ENCODE data around the gene ROBO1.

The ROBO1 gene

GRCh38 chr3:78565712-78566111 is 1202.1 kb downstream of the ROBO1 start:
- Histone ChIP-seq H3F3A (ENCODE audit: insufficient read depth) (no peaks in the 10 kb centered on the region), H2AFZ (ENCODE audit: low read depth, low read length, severe bottlenecking) (no peak overlapping the region), H3K4me3 (ENCODE audit: insufficient read depth, low read length, poor library complexity, severe bottlenecking) (no peak overlapping the region), H3K79me2 (ENCODE audit: insufficient read depth, low read length) (no peaks in the 10 kb centered on the region), H3K27me3 (ENCODE audit: low read length) (no peaks in the 10 kb centered on the region), H3K9me2 (replicated peaks; ENCODE audit: insufficient read depth, low read length) (no peaks in the 10 kb centered on the region), H3K9ac (ENCODE audit: low read length) (no peak overlapping the region), H3K27ac (ENCODE audit: low read depth, low read length) (no peak overlapping the region), H3K9me3 (ENCODE audit: insufficient read depth, low read length) (no peaks in the 10 kb centered on the region), H3K4me2 (ENCODE audit: low read depth, low read length, poor library complexity, severe bottlenecking) (no peak overlapping the region), H4K20me1 (ENCODE audit: low read depth, low read length) (no peaks in the 10 kb centered on the region), H3K36me3 (ENCODE audit: low read length) (no peaks in the 10 kb centered on the region)
- TF ChIP-seq, protein P1, sequence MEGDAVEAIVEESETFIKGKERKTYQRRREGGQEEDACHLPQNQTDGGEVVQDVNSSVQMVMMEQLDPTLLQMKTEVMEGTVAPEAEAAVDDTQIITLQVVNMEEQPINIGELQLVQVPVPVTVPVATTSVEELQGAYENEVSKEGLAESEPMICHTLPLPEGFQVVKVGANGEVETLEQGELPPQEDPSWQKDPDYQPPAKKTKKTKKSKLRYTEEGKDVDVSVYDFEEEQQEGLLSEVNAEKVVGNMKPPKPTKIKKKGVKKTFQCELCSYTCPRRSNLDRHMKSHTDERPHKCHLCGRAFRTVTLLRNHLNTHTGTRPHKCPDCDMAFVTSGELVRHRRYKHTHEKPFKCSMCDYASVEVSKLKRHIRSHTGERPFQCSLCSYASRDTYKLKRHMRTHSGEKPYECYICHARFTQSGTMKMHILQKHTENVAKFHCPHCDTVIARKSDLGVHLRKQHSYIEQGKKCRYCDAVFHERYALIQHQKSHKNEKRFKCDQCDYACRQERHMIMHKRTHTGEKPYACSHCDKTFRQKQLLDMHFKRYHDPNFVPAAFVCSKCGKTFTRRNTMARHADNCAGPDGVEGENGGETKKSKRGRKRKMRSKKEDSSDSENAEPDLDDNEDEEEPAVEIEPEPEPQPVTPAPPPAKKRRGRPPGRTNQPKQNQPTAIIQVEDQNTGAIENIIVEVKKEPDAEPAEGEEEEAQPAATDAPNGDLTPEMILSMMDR (IDR thresholded peaks at IDR 0.05; ENCODE audit: insufficient read depth, low read length, poor library complexity, severe bottlenecking): no peak
- TF ChIP-seq EZH2phosphoT487 (conservative IDR thresholded peaks at IDR 0.05; ENCODE audit: low read length): no peak

- Histone ChIP-seq H4K20me1 (ENCODE audit: low read depth, low read length) (no peaks in the 10 kb centered on the region), H3K79me2 (ENCODE audit: insufficient read depth, low read length) (no peaks in the 10 kb centered on the region), H3K9me3 (ENCODE audit: insufficient read depth, low read length) (no peaks in the 10 kb centered on the region), H3K9me2 (replicated peaks; ENCODE audit: insufficient read depth, low read length) (no peaks in the 10 kb centered on the region), H3F3A (ENCODE audit: insufficient read depth) (no peaks in the 10 kb centered on the region), H3K9ac (ENCODE audit: low read length) (no peak overlapping the region), H3K27ac (ENCODE audit: low read depth, low read length) (no peak overlapping the region), H3K4me3 (ENCODE audit: insufficient read depth, low read length, poor library complexity, severe bottlenecking) (no peak overlapping the region), H3K27me3 (ENCODE audit: low read length) (no peaks in the 10 kb centered on the region), H3K4me2 (ENCODE audit: low read depth, low read length, poor library complexity, severe bottlenecking) (no peak overlapping the region), H2AFZ (ENCODE audit: low read depth, low read length, severe bottlenecking) (no peak overlapping the region), H3K36me3 (ENCODE audit: low read length) (no peaks in the 10 kb centered on the region)
- no peak for TF ChIP-seq EZH2phosphoT487 (conservative IDR thresholded peaks at IDR 0.05; ENCODE audit: low read length)
- TF ChIP-seq, protein P1 (IDR thresholded peaks at IDR 0.05; ENCODE audit: insufficient read depth, low read length, poor library complexity, severe bottlenecking): no peak
These were observed 1205.5 kb downstream of the ROBO1 start for GRCh38 chr3:78562328-78562727.
